ENCODE measurements around the gene BRSK2.

BRSK2 gene

GRCh38 chr11:1469911-1470680 is 80.4 kb downstream of the BRSK2 start:
- DNase-seq, result no peak

GRCh38 chr11:1470681-1471611 is 81.2 kb downstream of the BRSK2 start:
- DNase-seq, result no peak

GRCh38 chr11:1471736-1472135 is 82.0 kb downstream of the BRSK2 start:
- no peak for DNase-seq

- no peak for DNase-seq
These were observed 82.7 kb downstream of the BRSK2 start for GRCh38 chr11:1472180-1473005.

- DNase-seq, result no peak
These were observed 83.4 kb downstream of the BRSK2 start for GRCh38 chr11:1473011-1473628.

- DNase-seq, result no peak
These were observed 84.1 kb downstream of the BRSK2 start for GRCh38 chr11:1473786-1474185.

- DNase-seq, result no peak
These were observed 86.1 kb downstream of the BRSK2 start for GRCh38 chr11:1475841-1476240.

- DNase-seq, result no peak
These were observed 87.4 kb downstream of the BRSK2 start for GRCh38 chr11:1476940-1477736.

GRCh38 chr11:1478011-1478410 is 88.3 kb downstream of the BRSK2 start:
- no peak for DNase-seq

GRCh38 chr11:1478544-1478943 is 88.8 kb downstream of the BRSK2 start:
- no peak for DNase-seq

GRCh38 chr11:1479006-1479677 is 89.4 kb downstream of the BRSK2 start:
- DNase-seq, result no peak

- DNase-seq, result no peak
These were observed 90.0 kb downstream of the BRSK2 start for GRCh38 chr11:1479678-1480118.

- DNase-seq, result no peak
These were observed 90.4 kb downstream of the BRSK2 start for GRCh38 chr11:1480191-1480554.

- DNase-seq, result no peak
These were observed 91.1 kb downstream of the BRSK2 start for GRCh38 chr11:1480555-1481482.

- DNase-seq, result no peak
These were observed 91.7 kb downstream of the BRSK2 start for GRCh38 chr11:1481483-1481825.

- DNase-seq, result no peak
These were observed 92.2 kb downstream of the BRSK2 start for GRCh38 chr11:1481861-1482441.

- DNase-seq, result no peak
These were observed 93.1 kb downstream of the BRSK2 start for GRCh38 chr11:1482581-1483444.

GRCh38 chr11:1483445-1483961 is 93.8 kb downstream of the BRSK2 start:
- DNase-seq, result no peak
